Karpas-422 (cell line): Measurements from ENCODE around the gene ZDHHC7. TPM values are rescaled to one million over a fixed set of nuclear protein-coding genes. Genes with fewer than 3 reads are reported as not detected.

Source experiments
- DNase-seq: peaks from one replicate; pipeline ENCODE4 v3.0.0-alpha.2; 2015
- H2AFZ ChIP-seq: fragments of 200-600 bp; sonication (generic); 2 replicates; pipeline ENCODE4 v1.6.1; 2014; ENCODE audit warnings: antibody characterized with exemption, low read length, mixed read lengths
- H3K27ac ChIP-seq: fragments of 200-600 bp; sonication (generic); 2 replicates; pipeline ENCODE4 v1.5.1; 2014; ENCODE audit warnings: mild to moderate bottlenecking, low read length, moderate library complexity
- H3K27me3 ChIP-seq: fragments of 200-600 bp; sonication (generic); 2 replicates; pipeline ENCODE4 v1.6.1; 2014; ENCODE audit warnings: low read length, mixed read lengths
- H3K36me3 ChIP-seq: fragments of 200-600 bp; sonication (generic); 2 replicates; pipeline ENCODE4 v1.6.1; 2014; ENCODE audit warnings: low read length, mixed read lengths; ENCODE audit not compliant: insufficient read depth
- H3K4me1 ChIP-seq: fragments of 200-600 bp; sonication (generic); 2 replicates; pipeline ENCODE4 v1.6.1; 2014; ENCODE audit warnings: mild to moderate bottlenecking, low read length, mixed read lengths
- H3K4me2 ChIP-seq: fragments of 200-600 bp; sonication (generic); 2 replicates; pipeline ENCODE4 v1.6.1; 2014; ENCODE audit warnings: low read length, low read depth, mild to moderate bottlenecking; ENCODE audit not compliant: poor library complexity, severe bottlenecking
- H3K4me3 ChIP-seq: fragments of 200-600 bp; sonication (generic); 2 replicates; pipeline ENCODE4 v1.5.1; 2014; ENCODE audit warnings: mild to moderate bottlenecking, antibody characterized with exemption, low read length, mixed read lengths
- H3K79me2 ChIP-seq: fragments of 200-600 bp; sonication (generic); 2 replicates; pipeline ENCODE4 v1.6.1; 2014; ENCODE audit warnings: mild to moderate bottlenecking, low read length, mixed read lengths
- H3K9ac ChIP-seq: fragments of 200-600 bp; sonication (generic); 2 replicates; pipeline ENCODE4 v1.6.0; 2014; ENCODE audit warnings: low read length
- H3K9me2 ChIP-seq: fragments of 200-600 bp; sonication (generic), shearing (Covaris generic); replicated peaks from 2 replicates; pipeline ENCODE4 v1.6.0; 2014; ENCODE audit warnings: mild to moderate bottlenecking, low read length, moderate library complexity; ENCODE audit not compliant: insufficient read depth
- H3K9me3 ChIP-seq: fragments of 300-700, 200-600 bp; sonication (generic); 2 replicates; pipeline ENCODE4 v1.6.1; 2014; ENCODE audit warnings: low read length, mixed read lengths
- H4K20me1 ChIP-seq: fragments of 200-600 bp; sonication (generic); 2 replicates; pipeline ENCODE4 v1.6.1; 2014; ENCODE audit warnings: mild to moderate bottlenecking, antibody characterized with exemption, low read length, low read depth; ENCODE audit not compliant: insufficient read depth
- total RNA-seq: library from RNA; depleted of rRNA; stranded (reverse); fragments of >200 nt; shearing (Covaris generic); gene quantifications from 2 replicates; pipeline ENCODE4 v1.2.3, GENCODE V29; 2014; ENCODE audit warnings: low replicate concordance

ZDHHC7 gene
- total RNA-seq, 1 experiment from 2014 or later: 22.5 TPM

GRCh38 chr16:84979516-84979915 is 31.8 kb downstream of the ZDHHC7 start:
- H4K20me1 ChIP-seq: no peaks in the 10 kb centered on the region; the same call in 1 of the 2 replicates
- 0 out of 2 replicates have a peak, but pooled peaks cover 3% of the 10 kb centered on the region for H3K79me2 ChIP-seq
- no peak for DNase-seq
- no peaks in the 10 kb centered on the region for H3K4me1 ChIP-seq
- H3K27ac ChIP-seq: no peak overlapping the region
- H3K4me3 ChIP-seq: no peak overlapping the region
- peaks cover 10% of the 10 kb centered on the region; the same call in 1 of the 2 replicates for H3K36me3 ChIP-seq
- H3K4me2 ChIP-seq: no peak overlapping the region
- H2AFZ ChIP-seq: no peak overlapping the region
- H3K27me3 ChIP-seq: no peaks in the 10 kb centered on the region
- H3K9me3 ChIP-seq: no peaks in the 10 kb centered on the region
- no peak overlapping the region for H3K9ac ChIP-seq
- no peaks in the 10 kb centered on the region for H3K9me2 ChIP-seq

- Histone ChIP-seq H3K9me3 (no peaks in the 10 kb centered on the region), H3K79me2 (no peaks in the 10 kb centered on the region)
Observed at GRCh38 chr16:84976644-84977400, 34.5 kb downstream of the ZDHHC7 start.

GRCh38 chr16:84975522-84975921 is 35.8 kb downstream of the ZDHHC7 start:
- DNase-seq: no peak
- H3K9me3 ChIP-seq: no peaks in the 10 kb centered on the region
- no peak overlapping the region for H2AFZ ChIP-seq
- H3K27ac ChIP-seq: no peak overlapping the region
- H3K79me2 ChIP-seq: no peaks in the 10 kb centered on the region
- H3K9ac ChIP-seq: no peak overlapping the region
- no peak overlapping the region for H3K4me2 ChIP-seq
- H4K20me1 ChIP-seq: no peaks in the 10 kb centered on the region; the same call in 1 of the 2 replicates
- H3K9me2 ChIP-seq: no peaks in the 10 kb centered on the region
- H3K4me3 ChIP-seq: no peak overlapping the region
- H3K4me1 ChIP-seq: no peaks in the 10 kb centered on the region
- H3K27me3 ChIP-seq: no peaks in the 10 kb centered on the region
- peaks cover 7% of the 10 kb centered on the region; the same call in 1 of the 2 replicates for H3K36me3 ChIP-seq

More at GRCh38 chr16:84976644-84977400, 34.5 kb downstream of the ZDHHC7 start:
- H3K27ac ChIP-seq: no peak overlapping the region
- H2AFZ ChIP-seq: no peak overlapping the region
- H3K4me3 ChIP-seq: no peak overlapping the region
- no peaks in the 10 kb centered on the region for H3K27me3 ChIP-seq
- H4K20me1 ChIP-seq: no peaks in the 10 kb centered on the region; the same call in 1 of the 2 replicates
- no peaks in the 10 kb centered on the region for H3K4me1 ChIP-seq
- H3K9me2 ChIP-seq: no peaks in the 10 kb centered on the region
- H3K9ac ChIP-seq: no peak overlapping the region
- peaks cover 10% of the 10 kb centered on the region; the same call in 1 of the 2 replicates for H3K36me3 ChIP-seq
- DNase-seq: no peak
- no peak overlapping the region for H3K4me2 ChIP-seq

GRCh38 chr16:84975066-84975465 is 36.3 kb downstream of the ZDHHC7 start:
- no peak overlapping the region for H3K27ac ChIP-seq

GRCh38 chr16:84973776-84974523 is 37.4 kb downstream of the ZDHHC7 start:
- H4K20me1 ChIP-seq: no peaks in the 10 kb centered on the region; the same call in 1 of the 2 replicates
- no peak overlapping the region for H3K27ac ChIP-seq
- no peaks in the 10 kb centered on the region for H3K27me3 ChIP-seq
- H3K4me2 ChIP-seq: no peak overlapping the region
- H3K9me2 ChIP-seq: no peaks in the 10 kb centered on the region
- H3K9me3 ChIP-seq: no peaks in the 10 kb centered on the region
- no peaks in the 10 kb centered on the region for H3K79me2 ChIP-seq
- no peak overlapping the region for H2AFZ ChIP-seq
- H3K4me3 ChIP-seq: no peak overlapping the region
- DNase-seq: no peak
- H3K4me1 ChIP-seq: no peaks in the 10 kb centered on the region
- no peak overlapping the region for H3K9ac ChIP-seq
- H3K36me3 ChIP-seq: 0 out of 2 replicates have a peak, but pooled peaks cover 4% of the 10 kb centered on the region

More at GRCh38 chr16:84975066-84975465, 36.3 kb downstream of the ZDHHC7 start:
- Histone ChIP-seq H3K36me3 (peaks cover 7% of the 10 kb centered on the region; the same call in 1 of the 2 replicates), H3K27me3 (no peaks in the 10 kb centered on the region), H3K4me3 (no peak overlapping the region), H3K9me3 (no peaks in the 10 kb centered on the region), H3K9ac (no peak overlapping the region), H4K20me1 (no peaks in the 10 kb centered on the region; the same call in 1 of the 2 replicates), H3K4me1 (no peaks in the 10 kb centered on the region), H3K79me2 (no peaks in the 10 kb centered on the region), H2AFZ (no peak overlapping the region), H3K9me2 (no peaks in the 10 kb centered on the region), H3K4me2 (no peak overlapping the region)
- no peak for DNase-seq

- H4K20me1 ChIP-seq: no peaks in the 10 kb centered on the region; the same call in 1 of the 2 replicates
- 0 out of 2 replicates have a peak, but pooled peaks cover 4% of the 10 kb centered on the region for H3K36me3 ChIP-seq
- no peak overlapping the region for H2AFZ ChIP-seq
- H3K79me2 ChIP-seq: no peaks in the 10 kb centered on the region
- H3K4me1 ChIP-seq: no peaks in the 10 kb centered on the region
- H3K9me2 ChIP-seq: no peaks in the 10 kb centered on the region
- no peaks in the 10 kb centered on the region for H3K9me3 ChIP-seq
- no peak overlapping the region for H3K9ac ChIP-seq
- H3K4me2 ChIP-seq: no peak overlapping the region
- H3K27me3 ChIP-seq: no peaks in the 10 kb centered on the region
- DNase-seq: no peak
- H3K27ac ChIP-seq: no peak overlapping the region
- H3K4me3 ChIP-seq: no peak overlapping the region
Observed at GRCh38 chr16:84973236-84973635, 38.1 kb downstream of the ZDHHC7 start.

GRCh38 chr16:84970447-84971127 is 40.7 kb downstream of the ZDHHC7 start:
- H3K9me3 ChIP-seq: no peaks in the 10 kb centered on the region
- H3K4me3 ChIP-seq: no peak overlapping the region
- H4K20me1 ChIP-seq: no peaks in the 10 kb centered on the region; the same call in 1 of the 2 replicates
- no peaks in the 10 kb centered on the region for H3K27me3 ChIP-seq
- 0 out of 2 replicates have a peak, but pooled peaks cover 4% of the 10 kb centered on the region for H3K36me3 ChIP-seq
- no peak overlapping the region for H3K27ac ChIP-seq
- H3K79me2 ChIP-seq: no peaks in the 10 kb centered on the region
- H3K9ac ChIP-seq: no peak overlapping the region
- no peaks in the 10 kb centered on the region for H3K4me1 ChIP-seq
- H3K9me2 ChIP-seq: no peaks in the 10 kb centered on the region
- peak; percentile 92 for DNase-seq
- no peak overlapping the region for H3K4me2 ChIP-seq
- H2AFZ ChIP-seq: no peak overlapping the region
